Eye (tissue), 1 donor: ENCODE data around the gene TCAF1.
"Not testable (repeated sequence)": the region's sequence is repeated elsewhere in the genome, so short reads cannot be mapped to it uniquely, and the experiment has no call there.

Experiments
- DNase-seq: peaks from one replicate; pipeline ENCODE4 v3.0.0-alpha.2; 2015

Gene TCAF1

DNA sequence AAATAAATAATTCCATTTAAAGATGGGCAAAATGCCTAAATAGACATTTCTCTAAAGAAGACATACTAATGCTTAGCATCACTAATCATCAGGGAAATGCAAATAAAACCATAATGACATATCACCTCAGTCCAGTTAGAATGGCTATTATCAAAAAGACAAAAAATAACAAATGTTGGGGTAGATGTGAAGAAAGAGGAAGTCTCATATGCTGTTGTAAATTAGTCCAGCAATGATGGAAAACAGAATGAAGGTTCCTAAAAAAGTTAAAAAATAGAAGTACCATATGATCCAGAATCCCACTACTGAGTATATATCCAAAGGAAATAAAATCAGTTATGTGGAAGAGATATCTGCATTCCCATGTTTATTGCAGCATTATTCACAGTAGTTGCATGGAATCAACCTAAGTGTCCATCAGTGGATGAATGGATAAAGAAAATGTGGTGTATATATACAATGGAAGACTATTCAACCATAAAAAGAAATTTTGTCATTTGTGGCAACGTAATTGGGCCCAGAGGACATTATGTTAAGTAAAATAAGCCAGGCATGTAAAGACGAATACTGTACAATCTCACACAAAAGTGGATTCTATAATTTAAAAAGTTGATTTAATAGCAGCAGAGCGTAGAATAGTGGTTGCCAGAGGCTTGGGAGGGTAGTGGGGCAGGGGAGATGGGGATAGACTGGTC is 52.0 kb downstream of the TCAF1 start:
- no peak for DNase-seq

DNA sequence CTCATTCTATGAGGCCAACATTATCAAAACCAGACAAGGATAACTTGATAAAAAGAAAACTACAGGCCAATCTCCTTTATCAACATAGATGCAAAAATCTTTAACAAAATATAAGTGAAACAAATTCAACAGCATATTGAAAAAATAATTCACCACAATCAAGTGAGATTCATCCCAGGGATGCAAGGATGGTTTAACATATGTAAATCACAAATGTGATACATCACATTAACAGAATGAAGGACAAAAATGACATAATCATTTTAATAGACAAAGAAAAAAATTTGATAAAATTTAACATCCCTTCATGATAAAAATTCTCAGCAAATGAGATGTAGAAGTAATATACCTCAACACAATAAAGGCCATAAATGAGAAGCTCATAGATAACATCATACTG is 53.8 kb downstream of the TCAF1 start:
- no peak for DNase-seq

- DNase-seq = no peak
Measured at GRCh38 chr7:143846692-143847091, 55.3 kb downstream of the TCAF1 start.

- DNase-seq = not testable (repeated sequence)
Measured at GRCh38 chr7:143841696-143842095, 60.3 kb downstream of the TCAF1 start.

DNA sequence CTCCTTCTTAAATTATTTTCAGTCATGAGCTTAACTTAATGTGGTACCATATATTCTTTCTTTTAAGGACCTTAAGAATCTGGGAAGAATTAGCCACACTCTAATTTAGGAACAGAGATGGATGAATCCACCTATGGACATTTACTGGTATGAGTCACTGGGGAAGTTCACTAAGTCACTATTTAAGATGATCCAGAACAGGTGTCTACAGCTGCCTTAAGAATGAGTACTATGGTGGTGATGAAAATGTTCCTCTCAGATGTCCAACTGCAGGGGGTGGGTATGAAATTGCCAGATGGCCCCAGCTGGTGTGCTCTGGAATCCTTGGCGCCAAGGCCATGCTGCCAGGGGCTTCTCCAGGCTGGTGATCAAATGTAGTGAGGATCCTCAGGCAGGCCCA is 61.9 kb downstream of the TCAF1 start:
- DNase-seq = not testable (repeated sequence)

- DNase-seq = not testable (repeated sequence)
Measured at GRCh38 chr7:143837223-143837622, 64.8 kb downstream of the TCAF1 start.

- not testable (repeated sequence) for DNase-seq
Measured at GRCh38 chr7:143836622-143837021, 65.4 kb downstream of the TCAF1 start.

- not testable (repeated sequence) for DNase-seq
Measured at GRCh38 chr7:143836088-143836487, 65.9 kb downstream of the TCAF1 start.

GRCh38 chr7:143826578-143826977 is 75.4 kb downstream of the TCAF1 start:
- DNase-seq = not testable (repeated sequence)

DNA sequence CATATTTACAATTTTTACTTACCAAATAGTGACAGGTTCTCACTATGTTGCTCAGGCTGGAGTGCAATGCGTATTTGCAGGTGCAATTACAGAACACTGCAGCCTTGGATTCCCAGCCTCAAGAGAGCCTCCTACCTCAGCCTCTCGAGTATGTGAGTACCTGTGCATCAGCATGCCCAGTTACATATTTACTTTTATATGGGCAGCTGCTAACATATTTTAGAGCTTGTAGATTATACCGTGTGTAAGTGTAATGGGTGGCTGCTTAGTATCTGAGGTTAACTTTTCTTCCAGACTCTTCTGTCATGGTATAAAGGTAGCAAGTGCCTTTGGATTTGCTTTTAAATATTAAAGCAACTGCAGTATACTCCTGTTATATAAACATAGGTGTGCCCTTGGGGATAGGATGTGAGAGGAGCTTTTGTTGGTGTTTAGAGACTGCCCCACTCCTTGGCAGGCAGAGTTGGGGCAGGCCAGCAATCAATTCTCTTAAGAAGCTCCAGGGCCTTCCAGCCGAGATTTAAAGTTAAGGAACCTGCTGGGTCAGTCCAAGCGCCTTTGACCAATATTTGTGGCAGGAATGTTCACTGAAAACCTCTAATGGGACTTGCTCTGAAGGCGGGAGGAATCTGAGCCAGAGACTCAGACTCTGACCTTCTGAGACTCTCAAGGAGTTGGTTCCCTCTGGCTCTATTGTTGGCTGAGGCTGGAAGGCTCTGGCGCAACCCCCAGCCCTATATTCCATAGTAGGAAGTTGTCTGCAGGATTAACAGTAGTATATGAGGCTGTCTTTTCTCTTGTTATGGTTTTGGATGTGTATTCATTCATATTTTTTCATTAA is 77.5 kb downstream of the TCAF1 start:
- DNase-seq = not testable (repeated sequence)

DNA sequence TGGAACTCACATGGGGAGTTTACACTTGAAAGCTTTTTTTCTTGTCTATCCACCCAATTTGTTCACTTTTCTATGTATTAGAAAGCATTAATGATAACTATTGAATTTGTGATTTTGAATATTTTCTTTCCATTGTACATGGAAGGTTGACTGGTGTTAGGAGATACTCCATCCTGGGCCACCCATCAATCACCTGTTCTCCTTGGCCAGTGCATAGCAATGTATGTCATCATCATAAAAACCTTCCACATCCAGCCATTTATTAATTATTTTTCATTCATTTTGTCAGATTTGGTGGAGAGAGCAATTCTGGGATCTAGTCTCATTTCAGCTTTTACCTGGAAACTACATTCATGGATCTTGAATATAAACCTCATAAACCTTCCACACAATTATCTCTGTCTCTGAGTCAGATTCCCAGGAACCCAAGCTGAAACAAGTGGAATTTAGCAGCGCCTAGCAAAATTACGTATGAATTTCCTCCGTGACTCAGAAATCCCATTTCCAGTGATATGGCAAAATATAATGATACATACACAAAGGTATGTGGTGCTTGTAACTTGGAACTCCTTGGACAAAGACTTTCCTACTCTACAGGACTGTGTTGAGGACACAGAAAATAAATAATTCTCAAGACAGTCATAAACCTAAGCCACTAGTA is 78.2 kb downstream of the TCAF1 start:
- not testable (repeated sequence) for DNase-seq

DNA sequence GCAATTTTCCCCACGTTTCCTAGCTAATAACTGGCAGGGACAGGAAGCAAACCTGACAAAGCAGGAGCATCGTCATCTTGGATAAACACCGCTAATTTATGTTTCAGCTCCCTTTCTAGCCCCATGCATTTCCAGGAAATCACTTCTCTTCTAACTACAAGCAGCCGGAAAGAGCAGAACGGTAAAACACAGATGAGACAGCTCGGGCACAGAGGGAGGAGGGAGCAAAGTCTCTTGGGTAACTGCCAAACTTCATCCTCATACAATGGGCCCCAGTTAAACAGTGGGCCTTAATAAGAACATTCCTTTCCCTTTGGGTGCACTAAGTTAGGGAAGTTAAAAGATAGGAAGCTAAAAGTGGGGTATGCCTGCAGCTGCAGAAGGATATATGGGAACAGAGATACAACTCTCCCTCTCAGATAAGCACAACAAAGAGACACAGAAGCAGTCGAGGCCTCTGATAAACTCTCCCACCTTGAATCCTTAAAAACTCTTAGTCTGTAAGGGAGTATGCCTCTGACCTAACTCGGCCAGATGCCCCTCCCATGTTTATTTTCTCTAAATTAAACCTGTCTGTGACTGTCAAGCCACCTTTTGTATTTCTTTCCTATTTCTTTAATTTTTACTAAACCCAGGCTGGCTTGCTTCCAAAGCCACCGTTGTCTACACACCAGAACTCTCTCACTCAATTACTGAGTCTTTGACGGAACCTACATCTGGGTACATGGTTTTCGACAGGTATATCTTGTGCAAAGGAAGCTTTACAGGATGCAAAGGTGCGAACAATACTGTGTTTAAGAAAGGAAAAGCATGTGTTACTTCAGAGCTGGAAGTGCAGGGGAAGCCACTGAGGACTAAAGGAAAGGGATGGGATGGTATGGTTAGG is 80.3 kb downstream of the TCAF1 start:
- not testable (repeated sequence) for DNase-seq

- DNase-seq = not testable (repeated sequence)
Measured at GRCh38 chr7:143817873-143818272, 84.1 kb downstream of the TCAF1 start.

DNA sequence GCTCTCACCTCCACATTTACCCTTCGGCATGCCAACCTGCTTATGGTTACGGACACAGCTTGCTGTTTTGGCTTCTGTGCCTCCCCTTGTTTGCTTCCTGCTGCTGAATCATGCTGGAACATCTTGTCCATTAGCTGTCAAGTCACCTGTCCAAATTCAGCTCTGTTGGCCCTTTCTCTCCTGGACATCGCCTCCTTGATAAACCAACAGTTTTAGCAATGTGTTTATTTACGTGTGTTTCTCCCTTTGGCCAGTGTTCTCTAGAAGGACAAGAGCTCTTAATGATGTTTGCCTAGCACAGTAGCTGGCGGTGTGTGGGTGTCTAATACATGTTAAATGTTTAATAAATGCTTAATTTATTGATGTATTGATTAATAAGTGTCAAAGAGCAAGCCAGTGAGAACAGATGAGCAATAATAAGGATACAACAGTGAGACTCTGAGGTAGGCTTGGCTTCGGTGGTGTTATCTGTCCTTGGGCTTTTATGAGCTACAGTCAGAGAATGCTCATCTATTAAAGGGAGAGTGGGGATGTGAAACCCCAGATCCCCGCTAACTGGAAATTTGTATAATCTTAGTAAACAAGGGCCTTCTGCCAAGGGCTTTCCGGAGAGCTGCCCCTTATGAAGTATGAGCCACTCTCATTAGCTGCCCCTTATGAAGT is 85.4 kb downstream of the TCAF1 start:
- DNase-seq = not testable (repeated sequence)

DNA sequence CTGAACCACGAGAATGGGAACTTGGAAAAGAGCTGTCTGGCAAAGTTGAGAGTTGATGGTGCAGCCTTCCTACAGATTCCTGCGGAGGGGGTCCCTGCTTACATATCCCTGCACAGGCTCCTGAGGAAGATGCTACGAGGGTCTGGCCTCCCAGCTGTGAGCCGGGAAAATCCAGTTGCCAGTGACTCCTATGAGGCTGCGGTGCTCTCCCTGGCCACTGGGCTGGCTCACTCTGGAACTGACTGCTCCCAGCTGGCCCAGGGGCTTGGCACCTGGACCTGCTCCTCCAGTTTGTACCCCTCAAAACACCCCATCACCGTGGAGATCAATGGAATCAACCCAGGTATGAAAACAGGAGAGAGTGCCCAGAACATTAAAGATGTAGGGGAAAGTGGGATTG is 91.3 kb downstream of the TCAF1 start:
- not testable (repeated sequence) for DNase-seq

- DNase-seq = not testable (repeated sequence)
Measured at GRCh38 chr7:143806664-143807071, 95.3 kb downstream of the TCAF1 start.
